Measurements from ENCODE around the gene E4F1. TPM values are rescaled to one million over a fixed set of nuclear protein-coding genes. Genes with fewer than 3 reads are reported as not detected.
"Not testable (repeated sequence)": the region's sequence is repeated elsewhere in the genome, so short reads cannot be mapped to it uniquely, and the experiment has no call there.

Gene E4F1
- total RNA-seq, 1 donor from 2014 or later: 28.6 TPM

GRCh38 chr16:2237493-2238149 lies 14.2 kb downstream of the E4F1 start:
- TF ChIP-seq CTCF (IDR thresholded peaks at IDR 0.05; ENCODE audit: insufficient read depth, low read length, poor library complexity, severe bottlenecking): no peak
- no peak for DNase-seq (ENCODE audit: low read depth)
- Histone ChIP-seq H3K4me3 (ENCODE audit: low read depth, low read length) (no peak overlapping the region), H3K36me3 (ENCODE audit: control insufficient read depth, insufficient read depth, low read length) (peaks cover 4% of the 10 kb centered on the region), H3K27me3 (ENCODE audit: control insufficient read depth, insufficient read depth, low read length) (peaks cover 24% of the 10 kb centered on the region)

- no peak for DNase-seq (ENCODE audit: low read depth)
- no peak for TF ChIP-seq CTCF (IDR thresholded peaks at IDR 0.05; ENCODE audit: insufficient read depth, low read length, poor library complexity, severe bottlenecking)
- Histone ChIP-seq H3K4me3 (ENCODE audit: low read depth, low read length) (no peak overlapping the region), H3K27me3 (ENCODE audit: control insufficient read depth, insufficient read depth, low read length) (peaks cover 24% of the 10 kb centered on the region), H3K36me3 (ENCODE audit: control insufficient read depth, insufficient read depth, low read length) (peaks cover 4% of the 10 kb centered on the region)
Measured at GRCh38 chr16:2238150-2238837, 14.9 kb downstream of the E4F1 start.

- Histone ChIP-seq H3K27me3 (ENCODE audit: control insufficient read depth, insufficient read depth, low read length) (peaks cover 24% of the 10 kb centered on the region), H3K36me3 (ENCODE audit: control insufficient read depth, insufficient read depth, low read length) (peaks cover 4% of the 10 kb centered on the region), H3K4me3 (ENCODE audit: low read depth, low read length) (no peak overlapping the region)
- no peak for DNase-seq (ENCODE audit: low read depth)
- TF ChIP-seq CTCF (IDR thresholded peaks at IDR 0.05; ENCODE audit: insufficient read depth, low read length, poor library complexity, severe bottlenecking): no peak
Measured at GRCh38 chr16:2238838-2239675, 15.7 kb downstream of the E4F1 start.

- H3K36me3 ChIP-seq (ENCODE audit: control insufficient read depth, insufficient read depth, low read length); DNase-seq (ENCODE audit: low read depth); H3K4me3 ChIP-seq (ENCODE audit: low read depth, low read length): not testable (repeated sequence)
- peaks cover 24% of the 10 kb centered on the region for H3K27me3 ChIP-seq (ENCODE audit: control insufficient read depth, insufficient read depth, low read length)
Measured at GRCh38 chr16:2240331-2240730, 16.9 kb downstream of the E4F1 start.

GRCh38 chr16:2242598-2242997 lies 19.2 kb downstream of the E4F1 start:
- Histone ChIP-seq H3K4me3 (ENCODE audit: low read depth, low read length) (no peak overlapping the region), H3K27me3 (ENCODE audit: control insufficient read depth, insufficient read depth, low read length) (peaks cover 6% of the 10 kb centered on the region), H3K36me3 (ENCODE audit: control insufficient read depth, insufficient read depth, low read length) (peaks cover 5% of the 10 kb centered on the region)
- no peak for TF ChIP-seq CTCF (IDR thresholded peaks at IDR 0.05; ENCODE audit: insufficient read depth, low read length, poor library complexity, severe bottlenecking)
- DNase-seq (ENCODE audit: low read depth): no peak

- no peak for TF ChIP-seq CTCF (IDR thresholded peaks at IDR 0.05; ENCODE audit: insufficient read depth, low read length, poor library complexity, severe bottlenecking)
- Histone ChIP-seq H3K4me3 (ENCODE audit: low read depth, low read length) (no peak overlapping the region), H3K36me3 (ENCODE audit: control insufficient read depth, insufficient read depth, low read length) (peaks cover 5% of the 10 kb centered on the region), H3K27me3 (ENCODE audit: control insufficient read depth, insufficient read depth, low read length) (peaks cover 1% of the 10 kb centered on the region)
- no peak for DNase-seq (ENCODE audit: low read depth)
Measured at GRCh38 chr16:2243031-2243528, 19.7 kb downstream of the E4F1 start.
